Measurements from ENCODE around the gene KCNJ6. TPM values are rescaled to one million over a fixed set of nuclear protein-coding genes. Genes with fewer than 3 reads are reported as not detected.
"Not testable (repeated sequence)": the region's sequence is repeated elsewhere in the genome, so short reads cannot be mapped to it uniquely, and the experiment has no call there.

The KCNJ6 gene
- total RNA-seq, 2 donors from 2014 or later, result not detected

GRCh38 chr21:37758982-37759381, 157.3 kb downstream of the KCNJ6 start:
- no peak for DNase-seq (ENCODE audit: low spot score)
- intact Hi-C loops (cut with DNase I), result loop anchor here in 1 of 2 donors (10.0 kb wide), 1 partner anchor 804 kb away; no protein-coding TSS in a partner anchor

GRCh38 chr21:37757606-37758376, 158.5 kb downstream of the KCNJ6 start:
- intact Hi-C loops (cut with DNase I), result loop anchor here in 1 of 2 donors (10.0 kb wide), 1 partner anchor 803 kb away; no protein-coding TSS in a partner anchor

GRCh38 chr21:37753122-37753599, 163.1 kb downstream of the KCNJ6 start:
- intact Hi-C loops (cut with DNase I), result loop anchor here in 1 of 2 donors (10.0 kb wide), 1 partner anchor 798 kb away; no protein-coding TSS in a partner anchor
- DNase-seq (ENCODE audit: low spot score), result no peak

More at GRCh38 chr21:37757606-37758376, 158.5 kb downstream of the KCNJ6 start:
- DNase-seq (ENCODE audit: low spot score), result no peak

GRCh38 chr21:37751268-37751975, 164.8 kb downstream of the KCNJ6 start:
- intact Hi-C loops (cut with DNase I), result loop anchor here in 1 of 2 donors (10.0 kb wide), 1 partner anchor 797 kb away; no protein-coding TSS in a partner anchor
- DNase-seq (ENCODE audit: low spot score), result no peak

GRCh38 chr21:37749132-37749531, 167.1 kb downstream of the KCNJ6 start:
- intact Hi-C loops (cut with DNase I), result no loop called here
- no peak for DNase-seq (ENCODE audit: low spot score)

GRCh38 chr21:37748351-37748750, 167.9 kb downstream of the KCNJ6 start:
- DNase-seq (ENCODE audit: low spot score), result no peak
- intact Hi-C loops (cut with DNase I), result no loop called here

GRCh38 chr21:37746849-37747248, 169.4 kb downstream of the KCNJ6 start:
- no peak for DNase-seq (ENCODE audit: low spot score)
- intact Hi-C loops (cut with DNase I), result no loop called here

- intact Hi-C loops (cut with DNase I), result no loop called here
- no peak for DNase-seq (ENCODE audit: low spot score)
Measured at GRCh38 chr21:37744551-37744950, 171.7 kb downstream of the KCNJ6 start.

- intact Hi-C loops (cut with DNase I), result no loop called here
- DNase-seq (ENCODE audit: low spot score), result no peak
Measured at GRCh38 chr21:37742532-37742931, 173.7 kb downstream of the KCNJ6 start.

GRCh38 chr21:37742115-37742514, 174.1 kb downstream of the KCNJ6 start:
- DNase-seq (ENCODE audit: low spot score), result no peak
- intact Hi-C loops (cut with DNase I), result no loop called here

GRCh38 chr21:37737996-37738395, 178.3 kb downstream of the KCNJ6 start:
- intact Hi-C loops (cut with DNase I), result no loop called here
- no peak for DNase-seq (ENCODE audit: low spot score)

GRCh38 chr21:37737507-37737906, 178.8 kb downstream of the KCNJ6 start:
- intact Hi-C loops (cut with DNase I), result no loop called here
- no peak for DNase-seq (ENCODE audit: low spot score)

- no peak for DNase-seq (ENCODE audit: low spot score)
- intact Hi-C loops (cut with DNase I), result no loop called here
Measured at GRCh38 chr21:37734846-37735245, 181.4 kb downstream of the KCNJ6 start.

- no peak for DNase-seq (ENCODE audit: low spot score)
- intact Hi-C loops (cut with DNase I), result no loop called here
Measured at GRCh38 chr21:37732927-37733326, 183.3 kb downstream of the KCNJ6 start.

GRCh38 chr21:37724201-37724600, 192.1 kb downstream of the KCNJ6 start:
- intact Hi-C loops (cut with DNase I), result no loop called here

GRCh38 chr21:37717534-37717933, 198.7 kb downstream of the KCNJ6 start:
- intact Hi-C loops (cut with DNase I), result loop anchor here (10.0 kb wide), 2 partner anchors 197 to 637 kb away; partner anchors contain the start of gene KCNJ6 (in 1 of the 2)
- no peak for DNase-seq (ENCODE audit: low spot score)

More at GRCh38 chr21:37724201-37724600, 192.1 kb downstream of the KCNJ6 start:
- DNase-seq (ENCODE audit: low spot score), result no peak

- intact Hi-C loops (cut with DNase I), result loop anchor here (5.0 to 10.0 kb wide), 3 partner anchors 202 to 1045 kb away; partner anchors contain the start of gene KCNJ6 (in 1 of the 2)
Measured at GRCh38 chr21:37712569-37712934, 203.7 kb downstream of the KCNJ6 start.

GRCh38 chr21:37711836-37712568, 204.3 kb downstream of the KCNJ6 start:
- intact Hi-C loops (cut with DNase I), result loop anchor here (5.0 to 10.0 kb wide), 3 partner anchors 203 to 1045 kb away; partner anchors contain the start of gene KCNJ6 (in 1 of the 2)
- peak; percentile 92 for DNase-seq (ENCODE audit: low spot score)

More at GRCh38 chr21:37712569-37712934, 203.7 kb downstream of the KCNJ6 start:
- DNase-seq (ENCODE audit: low spot score), result not testable (repeated sequence)

- intact Hi-C loops (cut with DNase I), result loop anchor here (5.0 to 10.0 kb wide), 3 partner anchors 203 to 1044 kb away; partner anchors contain the start of gene KCNJ6 (in 1 of the 2)
Measured at GRCh38 chr21:37711286-37711829, 204.9 kb downstream of the KCNJ6 start.

More at GRCh38 chr21:37711286-37711829, 204.9 kb downstream of the KCNJ6 start:
- DNase-seq (ENCODE audit: low spot score), result no peak

All from posterior vena cava (tissue), 2 donors.